Measurements from ENCODE around the gene ZNF410.

- TF ChIP-seq, protein P1, sequence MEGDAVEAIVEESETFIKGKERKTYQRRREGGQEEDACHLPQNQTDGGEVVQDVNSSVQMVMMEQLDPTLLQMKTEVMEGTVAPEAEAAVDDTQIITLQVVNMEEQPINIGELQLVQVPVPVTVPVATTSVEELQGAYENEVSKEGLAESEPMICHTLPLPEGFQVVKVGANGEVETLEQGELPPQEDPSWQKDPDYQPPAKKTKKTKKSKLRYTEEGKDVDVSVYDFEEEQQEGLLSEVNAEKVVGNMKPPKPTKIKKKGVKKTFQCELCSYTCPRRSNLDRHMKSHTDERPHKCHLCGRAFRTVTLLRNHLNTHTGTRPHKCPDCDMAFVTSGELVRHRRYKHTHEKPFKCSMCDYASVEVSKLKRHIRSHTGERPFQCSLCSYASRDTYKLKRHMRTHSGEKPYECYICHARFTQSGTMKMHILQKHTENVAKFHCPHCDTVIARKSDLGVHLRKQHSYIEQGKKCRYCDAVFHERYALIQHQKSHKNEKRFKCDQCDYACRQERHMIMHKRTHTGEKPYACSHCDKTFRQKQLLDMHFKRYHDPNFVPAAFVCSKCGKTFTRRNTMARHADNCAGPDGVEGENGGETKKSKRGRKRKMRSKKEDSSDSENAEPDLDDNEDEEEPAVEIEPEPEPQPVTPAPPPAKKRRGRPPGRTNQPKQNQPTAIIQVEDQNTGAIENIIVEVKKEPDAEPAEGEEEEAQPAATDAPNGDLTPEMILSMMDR (IDR thresholded peaks at IDR 0.05; ENCODE audit: insufficient read depth, low read length, poor library complexity, severe bottlenecking) = no peak
- no peak for TF ChIP-seq EZH2phosphoT487 (conservative IDR thresholded peaks at IDR 0.05; ENCODE audit: low read length)
These were observed 13.0 kb upstream of the ZNF410 start for GRCh38 chr14:73873660-73874059.

All from SU-DHL-6 (cell line).